Fibroblast of skin of right quadriceps (primary cell): ENCODE data around the gene ZNF805.
"Not testable (repeated sequence)": the region's sequence is repeated elsewhere in the genome, so short reads cannot be mapped to it uniquely, and the experiment has no call there.

Experiments
- DNase-seq: peaks from one replicate; pipeline ENCODE4 v3.0.0-alpha.2; 2013

The ZNF805 gene

GRCh38 chr19:57240311-57241090 is at the start of gene ZNF805:
Gene ZNF805, plus strand, starts transcription at chr19:57240632. Its CDS starts 260 bp downstream, at chr19:57240892.
- DNase-seq, result peak; percentile 92

GRCh38 chr19:57191141-57192076 is 49.0 kb upstream of the ZNF805 start, which contains the start of gene ZNF264:
Gene ZNF264, plus strand, starts transcription at chr19:57191500. Its CDS starts 414 bp downstream, at chr19:57191914.
- DNase-seq, result peak; percentile 83

GRCh38 chr19:57192077-57192420 is 48.4 kb upstream of the ZNF805 start:
- no peak for DNase-seq

GRCh38 chr19:57192993-57193392 is 47.4 kb upstream of the ZNF805 start:
- no peak for DNase-seq

- not testable (repeated sequence) for DNase-seq
Observed at GRCh38 chr19:57197874-57198273, 42.6 kb upstream of the ZNF805 start.

- no peak for DNase-seq
Observed at GRCh38 chr19:57202160-57202559, 38.3 kb upstream of the ZNF805 start.

- DNase-seq, result no peak
Observed at GRCh38 chr19:57210381-57210780, 30.1 kb upstream of the ZNF805 start.

- DNase-seq, result no peak
Observed at GRCh38 chr19:57212109-57212508, 28.3 kb upstream of the ZNF805 start.

GRCh38 chr19:57227502-57227901 is 12.9 kb upstream of the ZNF805 start:
- DNase-seq, result no peak

- DNase-seq, result no peak
Observed at GRCh38 chr19:57231686-57232085, 8.7 kb upstream of the ZNF805 start.

- no peak for DNase-seq
Observed at GRCh38 chr19:57233207-57233606, 7.2 kb upstream of the ZNF805 start.

GRCh38 chr19:57239982-57240310 is 486 bp upstream of the ZNF805 start:
- DNase-seq, result no peak

- peak; percentile 9 for DNase-seq
Observed at GRCh38 chr19:57241176-57241575, 744 bp downstream of the ZNF805 start.

GRCh38 chr19:57242821-57243220 is 2.4 kb downstream of the ZNF805 start:
- DNase-seq, result no peak

GRCh38 chr19:57244513-57244912 is 4.1 kb downstream of the ZNF805 start:
- no peak for DNase-seq

GRCh38 chr19:57245066-57245465 is 4.6 kb downstream of the ZNF805 start:
- DNase-seq, result no peak

GRCh38 chr19:57245959-57246358 is 5.5 kb downstream of the ZNF805 start:
- DNase-seq, result no peak

GRCh38 chr19:57248646-57249045 is 8.2 kb downstream of the ZNF805 start:
- DNase-seq, result no peak

- no peak for DNase-seq
Observed at GRCh38 chr19:57249329-57249728, 8.9 kb downstream of the ZNF805 start.

- peak; percentile 3 for DNase-seq
Observed at GRCh38 chr19:57253767-57254166, 13.3 kb downstream of the ZNF805 start.

- DNase-seq, result no peak
Observed at GRCh38 chr19:57262044-57262443, 21.6 kb downstream of the ZNF805 start.

GRCh38 chr19:57263244-57263741 is 22.9 kb downstream of the ZNF805 start:
- DNase-seq, result no peak

- no peak for DNase-seq
Observed at GRCh38 chr19:57267291-57267690, 26.9 kb downstream of the ZNF805 start.
